Panc1 (cell line): ENCODE data around the gene SLAIN1. TPM values are rescaled to one million over a fixed set of nuclear protein-coding genes. Genes with fewer than 3 reads are reported as not detected.

Experiments
- ATAC-seq: fragments of 200-7000 bp; cut with Tn5 transposase; 2 replicates; pipeline ENCODE4 v1.9.1; 2020; ENCODE audit warnings: mild to moderate bottlenecking, moderate library complexity
- BruUV-seq: library from RNA; stranded (reverse); fragments of 400-500 nt; replicated peaks from 2 replicates; lab custom pipeline; 2021; lab: Mats Ljungman, UMichigan
- CTCF ChIA-PET: fragments of 300-600 bp; sonication (Branson Sonifier 250); formaldehyde crosslinking; loops from one replicate; lab custom pipeline; 2022; ENCODE audit warnings: antibody characterized with exemption; lab: Charles Lee
- POLR2A ChIA-PET: fragments of 300-600 bp; sonication (Branson Sonifier 250); formaldehyde crosslinking; loops from one replicate; lab custom pipeline; 2022; ENCODE audit warnings: antibody characterized with exemption; lab: Charles Lee
- DNase-seq: peaks from one replicate; pipeline ENCODE4 v3.0.0-alpha.2; 2010; ENCODE audit warnings: low read depth, low spot score
- H3K27ac ChIP-seq: 2 replicates; pipeline ENCODE4 v1.5.1; 2011; ENCODE audit warnings: mild to moderate bottlenecking, low read length, inconsistent platforms
- H3K27me3 ChIP-seq: fragments of 200-500 bp; sonication (Bioruptor generic); 2 replicates; pipeline ENCODE4 v1.6.0; 2014; ENCODE audit warnings: low read length, inconsistent platforms; ENCODE audit not compliant: control insufficient read depth, insufficient read depth
- H3K36me3 ChIP-seq: fragments of 200-500 bp; sonication (Bioruptor generic); 2 replicates; pipeline ENCODE4 v1.5.1; 2014; ENCODE audit warnings: inconsistent platforms, mild to moderate bottlenecking, low read length, moderate library complexity; ENCODE audit not compliant: control insufficient read depth, insufficient read depth
- H3K4me1 ChIP-seq: 2 replicates; pipeline ENCODE4 v1.5.1; 2011; ENCODE audit warnings: inconsistent platforms, mild to moderate bottlenecking, low read length, moderate library complexity; ENCODE audit not compliant: control insufficient read depth, insufficient read depth
- H3K4me3 ChIP-seq, 2 experiments: 2 replicates each; pipeline ENCODE4 v1.5.1; 2011 to 2012; ENCODE audit warnings: low read depth in 2 of 2, low read length in 2 of 2, mild to moderate bottlenecking in 2 of 2, inconsistent platforms in 1 of 2, moderate library complexity in 1 of 2
- H3K9me3 ChIP-seq: fragments of 200-500 bp; sonication (Bioruptor generic); 2 replicates; pipeline ENCODE4 v1.5.1; 2014; ENCODE audit warnings: low read depth, mild to moderate bottlenecking, inconsistent platforms, low read length, moderate library complexity; ENCODE audit not compliant: control insufficient read depth, insufficient read depth
- POLR2AphosphoS5 ChIP-seq: IDR thresholded peaks from 2 replicates; pipeline ENCODE4 v1.6.1; 2012; ENCODE audit warnings: mild to moderate bottlenecking, low read depth, low read length, moderate library complexity
- SIN3A ChIP-seq: IDR thresholded peaks from 2 replicates; pipeline ENCODE4 v1.6.1; 2012; ENCODE audit warnings: low read depth, mild to moderate bottlenecking, low read length, moderate library complexity, borderline replicate concordance; ENCODE audit not compliant: insufficient read depth
- TCF7L2 ChIP-seq: IDR thresholded peaks from 2 replicates; pipeline ENCODE4 v1.6.1; 2011; ENCODE audit warnings: mild to moderate bottlenecking, low read depth, low read length, inconsistent platforms
- in situ Hi-C: cut with HindIII; loops from 2 replicates; pipeline ENCODE4 v1.10.0; 2016; ENCODE audit warnings: low sequenced_read_pairs, low pct_unique_long_range_greater_than_20kb
- intact Hi-C: fragments of 100-400 bp; cut with micrococcal nuclease; formaldehyde crosslinking; loops from one replicate; pipeline ENCODE4 v1.10.0; 2022; ENCODE audit not compliant: unreplicated experiment
- total RNA-seq: library from RNA; stranded (reverse); gene quantifications from one replicate; pipeline ENCODE4 v1.2.1, GENCODE V29; 2021; ENCODE audit not compliant: unreplicated experiment
- TF ChIP-seq, protein P1 (sequence below): fragments of 450-650 bp; IDR thresholded peaks from 2 replicates; pipeline ENCODE4 v1.5.1; 2017; ENCODE audit warnings: mild to moderate bottlenecking
- TF ChIP-seq, protein P2 (sequence below), 2 experiments: IDR thresholded peaks; 2 replicates each; pipeline ENCODE4 v1.6.1; 2011 to 2012; ENCODE audit warnings: low read depth in 2 of 2, control low read depth in 1 of 2, low read length in 1 of 2, mild to moderate bottlenecking in 1 of 2, moderate library complexity in 1 of 2; ENCODE audit not compliant: insufficient read depth in 1 of 2

SLAIN1 gene
- total RNA-seq, 1 experiment from 2014 or later: 0.49 TPM

DNA sequence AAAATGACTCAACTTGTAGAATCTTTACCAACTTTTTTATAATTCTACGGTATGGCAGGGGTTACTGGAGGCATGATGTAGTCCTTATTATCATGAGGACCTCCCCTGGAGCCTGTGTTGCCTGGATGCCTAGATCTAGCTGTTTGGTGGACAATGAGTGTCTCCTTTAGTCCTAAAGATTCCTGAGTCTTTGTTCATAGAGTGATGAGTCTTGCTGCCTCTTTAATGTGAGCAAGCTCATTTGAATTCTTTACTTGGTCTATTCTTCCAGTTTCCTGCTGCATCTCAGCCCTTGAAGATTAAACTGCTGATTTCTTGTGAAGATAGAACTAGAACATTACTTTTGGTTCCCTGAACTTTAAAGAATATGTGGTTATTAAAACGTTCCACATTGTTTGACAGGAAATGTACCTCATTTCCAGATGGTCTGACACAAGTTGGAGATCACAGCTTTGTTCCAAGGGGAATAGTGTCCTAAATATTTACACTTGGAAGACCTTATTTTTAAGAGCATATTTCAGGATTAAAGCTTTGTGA, 51.9 kb downstream of the SLAIN1 start:
- in situ Hi-C loops (no loop called here), intact Hi-C loops (no loop called here)
- no peaks in the 10 kb centered on the region for H3K27me3 ChIP-seq
- H3K9me3 ChIP-seq: no peaks in the 10 kb centered on the region
- no peak overlapping the region for H3K27ac ChIP-seq
- CTCF ChIA-PET: no interaction called here
- no peak overlapping the region for H3K4me3 ChIP-seq
- H3K36me3 ChIP-seq: no peaks in the 10 kb centered on the region
- POLR2A ChIA-PET: no interaction called here
- ATAC-seq (no peak), DNase-seq (no peak)
- BruUV-seq: no TSS peak
- TF ChIP-seq POLR2AphosphoS5 (no peak), TCF7L2 (no peak), SIN3A (no peak)
- TF ChIP-seq, protein P1, sequence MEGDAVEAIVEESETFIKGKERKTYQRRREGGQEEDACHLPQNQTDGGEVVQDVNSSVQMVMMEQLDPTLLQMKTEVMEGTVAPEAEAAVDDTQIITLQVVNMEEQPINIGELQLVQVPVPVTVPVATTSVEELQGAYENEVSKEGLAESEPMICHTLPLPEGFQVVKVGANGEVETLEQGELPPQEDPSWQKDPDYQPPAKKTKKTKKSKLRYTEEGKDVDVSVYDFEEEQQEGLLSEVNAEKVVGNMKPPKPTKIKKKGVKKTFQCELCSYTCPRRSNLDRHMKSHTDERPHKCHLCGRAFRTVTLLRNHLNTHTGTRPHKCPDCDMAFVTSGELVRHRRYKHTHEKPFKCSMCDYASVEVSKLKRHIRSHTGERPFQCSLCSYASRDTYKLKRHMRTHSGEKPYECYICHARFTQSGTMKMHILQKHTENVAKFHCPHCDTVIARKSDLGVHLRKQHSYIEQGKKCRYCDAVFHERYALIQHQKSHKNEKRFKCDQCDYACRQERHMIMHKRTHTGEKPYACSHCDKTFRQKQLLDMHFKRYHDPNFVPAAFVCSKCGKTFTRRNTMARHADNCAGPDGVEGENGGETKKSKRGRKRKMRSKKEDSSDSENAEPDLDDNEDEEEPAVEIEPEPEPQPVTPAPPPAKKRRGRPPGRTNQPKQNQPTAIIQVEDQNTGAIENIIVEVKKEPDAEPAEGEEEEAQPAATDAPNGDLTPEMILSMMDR: no peak
- TF ChIP-seq, protein P2, sequence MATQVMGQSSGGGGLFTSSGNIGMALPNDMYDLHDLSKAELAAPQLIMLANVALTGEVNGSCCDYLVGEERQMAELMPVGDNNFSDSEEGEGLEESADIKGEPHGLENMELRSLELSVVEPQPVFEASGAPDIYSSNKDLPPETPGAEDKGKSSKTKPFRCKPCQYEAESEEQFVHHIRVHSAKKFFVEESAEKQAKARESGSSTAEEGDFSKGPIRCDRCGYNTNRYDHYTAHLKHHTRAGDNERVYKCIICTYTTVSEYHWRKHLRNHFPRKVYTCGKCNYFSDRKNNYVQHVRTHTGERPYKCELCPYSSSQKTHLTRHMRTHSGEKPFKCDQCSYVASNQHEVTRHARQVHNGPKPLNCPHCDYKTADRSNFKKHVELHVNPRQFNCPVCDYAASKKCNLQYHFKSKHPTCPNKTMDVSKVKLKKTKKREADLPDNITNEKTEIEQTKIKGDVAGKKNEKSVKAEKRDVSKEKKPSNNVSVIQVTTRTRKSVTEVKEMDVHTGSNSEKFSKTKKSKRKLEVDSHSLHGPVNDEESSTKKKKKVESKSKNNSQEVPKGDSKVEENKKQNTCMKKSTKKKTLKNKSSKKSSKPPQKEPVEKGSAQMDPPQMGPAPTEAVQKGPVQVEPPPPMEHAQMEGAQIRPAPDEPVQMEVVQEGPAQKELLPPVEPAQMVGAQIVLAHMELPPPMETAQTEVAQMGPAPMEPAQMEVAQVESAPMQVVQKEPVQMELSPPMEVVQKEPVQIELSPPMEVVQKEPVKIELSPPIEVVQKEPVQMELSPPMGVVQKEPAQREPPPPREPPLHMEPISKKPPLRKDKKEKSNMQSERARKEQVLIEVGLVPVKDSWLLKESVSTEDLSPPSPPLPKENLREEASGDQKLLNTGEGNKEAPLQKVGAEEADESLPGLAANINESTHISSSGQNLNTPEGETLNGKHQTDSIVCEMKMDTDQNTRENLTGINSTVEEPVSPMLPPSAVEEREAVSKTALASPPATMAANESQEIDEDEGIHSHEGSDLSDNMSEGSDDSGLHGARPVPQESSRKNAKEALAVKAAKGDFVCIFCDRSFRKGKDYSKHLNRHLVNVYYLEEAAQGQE (IDR thresholded peaks at IDR 0.05; ENCODE audit: insufficient read depth in 1 of 2, low read depth in 2 of 2, low read length in 1 of 2): no peak
- no peaks in the 10 kb centered on the region for H3K4me1 ChIP-seq

- intact Hi-C loops: loop anchor here (2.0 to 10.0 kb wide), 2 partner anchors 159 to 247 kb away; no protein-coding TSS in a partner anchor
- BruUV-seq: no TSS peak
- Histone ChIP-seq H3K9me3 (no peaks in the 10 kb centered on the region), H3K27ac (no peak overlapping the region), H3K27me3 (no peaks in the 10 kb centered on the region), H3K36me3 (no peaks in the 10 kb centered on the region), H3K4me3 (no peak overlapping the region), H3K4me1 (no peaks in the 10 kb centered on the region)
- TF ChIP-seq, protein P1: peak; percentile 74
- TF ChIP-seq TCF7L2: no peak
- ATAC-seq (no peak; the same call in 1 of the 2 replicates), DNase-seq (peak; percentile 22)
- in situ Hi-C loops: no loop called here
- POLR2A ChIA-PET: no interaction called here
- CTCF ChIA-PET: interaction anchor here (0.7 kb wide), 1 partner anchor 159 kb away, joined by 4 read pairs; no protein-coding TSS in a partner anchor
Observed at GRCh38 chr13:77751513-77752456, 54.3 kb downstream of the SLAIN1 start.
